Fibroblast of mammary gland (primary cell): ENCODE data around the gene SARNP.
A peak's percentile ranks its signal among the peaks of the same experiment; 100 is the strongest.
"Not testable (repeated sequence)": the region's sequence is repeated elsewhere in the genome, so short reads cannot be mapped to it uniquely, and the experiment has no call there.

Experiments used
- DNase-seq: peaks from one replicate; pipeline ENCODE4 v3.0.0-alpha.2; 2010; ENCODE audit warnings: low read depth
- H3K4me3 ChIP-seq: 2 replicates; pipeline ENCODE4 v1.5.1; 2011; ENCODE audit warnings: low read depth, mild to moderate bottlenecking, low read length, moderate library complexity; ENCODE audit not compliant: control insufficient read depth
- CTCF ChIP-seq: conservative IDR thresholded peaks from 2 replicates; pipeline ENCODE4 v1.5.1; 2011; ENCODE audit warnings: low read depth, low read length, inconsistent platforms; ENCODE audit not compliant: control insufficient read depth, insufficient read depth

The SARNP gene, protein sequence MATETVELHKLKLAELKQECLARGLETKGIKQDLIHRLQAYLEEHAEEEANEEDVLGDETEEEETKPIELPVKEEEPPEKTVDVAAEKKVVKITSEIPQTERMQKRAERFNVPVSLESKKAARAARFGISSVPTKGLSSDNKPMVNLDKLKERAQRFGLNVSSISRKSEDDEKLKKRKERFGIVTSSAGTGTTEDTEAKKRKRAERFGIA

DNA sequence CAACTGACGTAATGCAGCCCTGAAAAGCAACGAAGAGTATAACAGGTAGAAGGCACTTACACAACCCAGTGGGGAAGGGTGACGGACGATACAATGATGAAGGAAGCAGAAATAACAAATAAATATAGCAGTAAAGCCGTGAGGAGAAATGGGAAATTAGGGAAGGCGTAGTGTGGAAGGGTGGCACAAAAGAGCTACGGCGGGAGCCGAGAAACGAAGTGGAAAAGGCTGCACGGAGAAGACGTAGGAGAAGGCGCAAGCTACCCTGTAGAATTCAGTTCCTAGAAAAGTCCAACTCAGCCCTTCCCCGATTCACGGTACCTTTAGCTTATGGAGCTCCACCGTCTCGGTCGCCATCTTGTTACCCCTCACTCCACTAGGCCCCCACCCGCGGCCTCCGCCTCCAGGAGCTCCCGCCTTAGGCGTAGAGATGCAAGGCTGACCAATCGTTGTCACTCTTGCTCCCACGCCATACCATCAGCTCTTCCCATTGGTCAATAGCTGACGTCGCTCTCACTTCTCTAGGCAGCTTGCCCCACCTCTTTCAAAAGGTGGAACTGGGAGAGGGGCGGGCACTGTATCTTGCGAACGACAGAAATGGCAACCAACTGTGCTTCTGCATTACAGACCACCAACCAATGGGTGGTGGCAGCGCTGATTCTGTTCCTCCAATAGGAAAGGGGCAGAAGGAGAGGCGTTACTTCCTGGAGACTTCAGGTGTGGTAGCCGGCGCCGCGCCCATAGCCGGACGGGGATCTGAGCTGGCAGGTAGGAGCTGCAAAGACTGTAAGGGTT lies at the start of gene SARNP, which contains the start of gene ORMDL2:
SARNP (minus strand) TSS at position 380 of the 795 bp plus-strand sequence; CDS start at position 357, 23 bp downstream.
ORMDL2 (plus strand) TSS at position 697 of the 795 bp plus-strand sequence. CDS start 959 bp downstream, outside the sequence.
- peak; percentile 100 for DNase-seq
- no peak for TF ChIP-seq CTCF

DNA sequence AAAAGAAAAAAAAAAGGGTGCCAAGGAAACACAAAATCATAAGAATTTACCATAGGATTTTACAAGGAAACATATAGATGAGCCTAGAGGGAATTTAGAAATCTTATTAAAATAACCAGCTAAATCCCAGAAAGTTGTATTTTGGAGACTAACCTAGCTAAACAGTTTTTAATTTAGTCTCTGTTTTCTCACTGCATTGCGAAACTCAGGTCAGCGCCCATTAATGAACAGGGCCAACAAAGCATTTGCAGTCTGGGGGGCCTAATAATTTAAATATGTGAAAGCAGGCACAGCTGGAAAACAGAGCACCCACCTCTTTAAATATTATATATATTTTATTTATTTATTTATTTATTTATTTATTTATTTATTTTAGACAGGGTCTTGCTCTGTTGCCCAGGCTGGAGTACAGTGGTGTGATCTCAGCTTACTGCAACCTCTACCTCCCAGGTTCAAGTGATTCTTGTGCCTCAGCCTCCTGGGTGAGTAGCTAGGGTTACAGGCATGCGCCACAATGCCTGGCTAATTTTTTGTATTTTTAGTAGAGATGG lies 49.0 kb upstream of the SARNP start:
- not testable (repeated sequence) for H3K4me3 ChIP-seq, DNase-seq

More for the DNA sequence above, at the start of gene SARNP, which contains the start of gene ORMDL2:
- H3K4me3 ChIP-seq = peak within 1 kb of the TSS; percentile 88

DNA sequence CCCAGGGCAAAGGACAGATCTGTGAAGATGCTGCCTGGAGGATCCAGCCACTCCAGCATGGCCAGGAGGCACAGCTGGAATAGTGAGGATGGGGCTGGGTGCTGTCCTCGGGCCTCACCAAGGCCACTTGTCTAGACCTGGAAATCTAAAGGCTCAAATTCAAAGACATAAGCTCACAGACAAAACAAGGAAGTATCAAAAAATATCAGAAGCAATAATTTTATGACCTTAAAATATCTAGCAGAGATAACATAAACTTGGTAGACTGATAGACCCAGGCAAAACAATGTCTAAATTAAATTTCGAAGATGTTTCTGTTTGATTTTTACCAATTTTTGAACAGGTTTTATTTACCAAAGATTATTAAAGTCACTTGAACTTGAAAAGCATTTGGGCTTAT lies 47.8 kb upstream of the SARNP start:
- no peak for TF ChIP-seq CTCF
- H3K4me3 ChIP-seq = no peak overlapping the region

GRCh38 chr12:55862931-55863330 lies 45.4 kb upstream of the SARNP start:
- not testable (repeated sequence) for H3K4me3 ChIP-seq, DNase-seq

More for the DNA sequence above, 47.8 kb upstream of the SARNP start:
- DNase-seq = no peak

DNA sequence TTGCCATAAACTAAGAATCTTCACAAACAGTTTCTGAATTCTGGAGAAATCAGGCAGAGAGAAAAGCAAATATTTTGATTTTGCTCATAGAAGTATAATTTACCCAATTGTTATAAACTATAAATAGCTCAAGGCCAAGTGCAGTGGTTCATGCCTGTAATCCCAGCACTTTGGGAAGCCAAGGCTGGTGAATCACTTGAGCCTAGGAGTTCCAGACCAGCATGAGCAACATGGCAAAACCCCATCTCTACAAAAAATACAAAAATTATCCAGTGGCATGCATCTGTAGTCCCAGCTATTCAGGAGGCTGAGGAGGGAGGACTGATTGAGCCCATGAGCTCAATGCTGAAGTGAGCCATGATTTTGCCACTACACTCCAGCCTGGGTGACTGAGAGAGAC lies 44.8 kb upstream of the SARNP start:
- DNase-seq = no peak
- no peak overlapping the region for H3K4me3 ChIP-seq
- TF ChIP-seq CTCF = no peak

- H3K4me3 ChIP-seq = no peak overlapping the region
- DNase-seq = no peak
- TF ChIP-seq CTCF = no peak
These were observed 44.3 kb upstream of the SARNP start for GRCh38 chr12:55861871-55862270.

GRCh38 chr12:55861396-55861795 lies 43.9 kb upstream of the SARNP start:
- no peak for DNase-seq
- TF ChIP-seq CTCF = no peak
- no peak overlapping the region for H3K4me3 ChIP-seq
